Measurements from ENCODE around the gene ZNF710. TPM values are rescaled to one million over a fixed set of nuclear protein-coding genes. Genes with fewer than 3 reads are reported as not detected.
A peak's percentile ranks its signal among the peaks of the same experiment; 100 is the strongest.

Gene ZNF710
- total RNA-seq, 2 donors from 2014 or later: 13.2 to 28.1 TPM

- no peak for ATAC-seq
- DNase-seq (ENCODE audit: low spot score in 2 of 2): no peak
- no peaks in the 10 kb centered on the region for H3K9me3 Mint-ChIP-seq
- H3K27ac Mint-ChIP-seq: peak overlapping the region; percentile 38 to 58
- H3K36me3 Mint-ChIP-seq: no peaks in the 10 kb centered on the region
These were observed 53.5 kb downstream of the ZNF710 start for GRCh38 chr15:90054618-90055097.

DNA sequence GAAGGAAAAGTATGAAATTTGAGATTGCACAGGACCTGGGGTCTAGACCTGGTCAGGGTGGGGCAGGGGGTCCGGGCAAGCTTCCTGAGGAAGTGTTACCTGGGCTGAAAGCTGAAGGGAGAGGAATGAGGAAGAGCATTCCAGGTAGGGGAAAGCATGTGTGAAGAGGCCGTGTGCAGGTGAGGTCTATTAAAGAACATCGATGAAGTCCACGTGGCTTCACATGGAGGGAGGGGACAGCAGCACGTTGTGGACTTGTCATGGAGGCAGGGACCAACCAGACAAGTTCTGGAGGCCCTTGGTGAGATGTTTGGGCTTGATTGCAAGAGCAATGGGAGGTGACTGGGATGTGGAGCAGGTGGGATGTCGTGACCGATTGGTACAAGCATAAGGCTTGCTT lies 54.1 kb downstream of the ZNF710 start:
- Mint-ChIP-seq H3K36me3 (no peaks in the 10 kb centered on the region), H3K9me3 (no peaks in the 10 kb centered on the region), H3K27ac (no peak overlapping the region)
- DNase-seq (ENCODE audit: low spot score in 2 of 2) (no peak), ATAC-seq (no peak)

- H3K36me3 Mint-ChIP-seq: no peaks in the 10 kb centered on the region
- H3K27ac Mint-ChIP-seq: no peak overlapping the region
- H3K9me3 Mint-ChIP-seq: no peaks in the 10 kb centered on the region
- ATAC-seq (no peak), DNase-seq (ENCODE audit: low spot score in 2 of 2) (no peak)
These were observed 55.4 kb downstream of the ZNF710 start for GRCh38 chr15:90056529-90056928.

GRCh38 chr15:90058308-90058707 lies 57.2 kb downstream of the ZNF710 start:
- no peaks in the 10 kb centered on the region for H3K36me3 Mint-ChIP-seq
- no peak for DNase-seq (ENCODE audit: low spot score in 2 of 2)

DNA sequence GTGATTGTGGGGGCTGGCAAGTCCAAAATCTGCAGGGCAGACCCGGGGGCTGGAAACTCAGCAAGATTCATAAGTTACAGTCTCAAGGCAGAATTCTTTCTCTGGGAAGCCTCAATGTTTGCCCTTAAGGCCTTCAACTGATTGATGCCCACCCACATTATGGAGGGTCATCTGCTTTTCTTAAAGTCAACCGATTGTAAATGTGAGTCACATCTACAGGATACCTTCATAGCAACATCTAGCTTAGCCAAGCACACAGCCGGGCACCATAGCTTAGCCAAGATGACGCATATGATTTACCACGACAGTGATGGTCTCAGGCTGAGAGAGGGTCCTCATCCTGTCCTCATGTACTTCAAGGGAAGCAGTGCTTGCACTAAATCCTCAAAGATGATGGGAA lies 57.7 kb downstream of the ZNF710 start:
- Mint-ChIP-seq H3K9me3 (no peaks in the 10 kb centered on the region), H3K36me3 (no peaks in the 10 kb centered on the region), H3K27ac (peak overlapping the region; percentile 91 to 94)
- ATAC-seq (no peak), DNase-seq (ENCODE audit: low spot score in 2 of 2) (no peak)

More at GRCh38 chr15:90058308-90058707, 57.2 kb downstream of the ZNF710 start:
- H3K9me3 Mint-ChIP-seq: no peaks in the 10 kb centered on the region
- ATAC-seq: peak in 1 of 2 donors; percentile 27
- no peak overlapping the region for H3K27ac Mint-ChIP-seq

- no peaks in the 10 kb centered on the region for H3K36me3 Mint-ChIP-seq
- no peaks in the 10 kb centered on the region for H3K9me3 Mint-ChIP-seq
- DNase-seq (ENCODE audit: low spot score in 2 of 2) (peak; percentile 74 to 86), ATAC-seq (peak; percentile 94 to 97)
- H3K27ac Mint-ChIP-seq: peak overlapping the region; percentile 91 to 94
These were observed 58.3 kb downstream of the ZNF710 start for GRCh38 chr15:90059208-90059985.

GRCh38 chr15:90060797-90061196 lies 59.7 kb downstream of the ZNF710 start:
- DNase-seq (ENCODE audit: low spot score in 2 of 2) (no peak), ATAC-seq (no peak)
- Mint-ChIP-seq H3K27ac (peak overlapping the region in 1 of 2 donors; percentile 84), H3K9me3 (no peaks in the 10 kb centered on the region), H3K36me3 (no peaks in the 10 kb centered on the region)

DNA sequence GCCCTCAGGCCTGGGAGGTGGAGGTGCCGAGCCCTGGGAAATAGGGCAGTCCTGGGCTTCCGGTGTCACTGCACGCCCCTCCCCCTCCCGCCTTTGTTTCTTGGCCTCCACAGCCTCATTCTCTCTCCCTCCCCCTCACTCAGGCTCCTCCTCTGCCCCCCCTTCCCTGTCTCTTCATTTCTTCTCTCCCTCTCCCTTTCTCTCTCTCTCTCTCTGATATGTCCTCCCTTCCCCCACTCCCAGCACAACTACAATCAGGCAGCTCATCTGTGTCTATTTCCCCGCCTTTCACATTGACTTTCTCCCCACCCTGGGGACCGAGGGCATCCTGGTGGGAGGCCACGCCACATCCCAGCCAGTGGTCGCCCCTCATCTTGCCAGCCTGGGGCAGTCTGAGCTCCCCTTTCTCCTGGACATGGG lies 60.9 kb downstream of the ZNF710 start:
- Mint-ChIP-seq H3K9me3 (no peaks in the 10 kb centered on the region), H3K36me3 (no peaks in the 10 kb centered on the region), H3K27ac (peak overlapping the region; percentile 56 to 81)
- no peak for ATAC-seq
- no peak for DNase-seq (ENCODE audit: low spot score in 2 of 2)

- no peaks in the 10 kb centered on the region for H3K9me3 Mint-ChIP-seq
- DNase-seq (ENCODE audit: low spot score in 2 of 2) (no peak), ATAC-seq (no peak)
- H3K27ac Mint-ChIP-seq: peak overlapping the region; percentile 56 to 81
- H3K36me3 Mint-ChIP-seq: no peaks in the 10 kb centered on the region
These were observed 61.4 kb downstream of the ZNF710 start for GRCh38 chr15:90062462-90062932.

DNA sequence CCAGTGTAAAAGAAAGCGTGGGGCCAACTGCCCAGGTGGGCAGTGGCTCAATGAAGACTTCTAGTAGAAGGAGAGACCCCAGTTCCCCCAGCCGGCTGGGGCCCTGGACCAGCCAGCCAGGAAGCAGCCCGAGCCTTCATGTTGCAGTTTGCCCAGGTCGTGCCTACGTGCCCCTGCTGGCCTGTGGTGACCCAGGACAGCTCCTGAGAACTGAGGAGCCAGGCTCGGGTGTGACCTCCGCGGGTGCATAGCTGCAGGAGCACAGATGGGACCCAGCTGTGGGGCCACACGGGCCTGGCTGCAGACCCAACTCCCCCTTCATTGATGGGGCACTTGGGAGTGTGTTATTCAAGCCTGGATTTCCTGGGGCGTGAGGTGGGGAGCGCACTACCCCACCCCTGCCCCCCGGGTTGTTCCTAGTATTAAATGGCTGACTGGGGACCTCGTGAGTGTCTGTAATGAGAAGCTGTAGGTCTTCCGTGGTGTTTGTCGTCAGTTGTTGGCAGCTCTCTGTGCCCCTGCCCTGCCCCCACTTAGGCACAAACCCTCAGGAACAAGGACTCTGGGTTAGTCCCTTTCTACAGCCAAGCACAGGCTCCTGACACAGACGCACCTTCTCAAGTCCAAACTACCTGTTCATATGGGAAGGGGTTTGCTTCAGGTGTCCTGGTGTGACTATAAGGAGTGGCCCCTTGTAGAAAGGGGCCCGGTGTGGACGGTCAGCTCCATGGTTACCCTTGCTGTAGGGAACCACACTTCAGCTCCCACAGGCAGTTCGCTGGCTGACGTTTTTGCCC lies 62.0 kb downstream of the ZNF710 start:
- no peaks in the 10 kb centered on the region for H3K36me3 Mint-ChIP-seq
- no peaks in the 10 kb centered on the region for H3K9me3 Mint-ChIP-seq
- ATAC-seq (no peak), DNase-seq (ENCODE audit: low spot score in 2 of 2) (no peak)
- H3K27ac Mint-ChIP-seq: no peak overlapping the region

DNA sequence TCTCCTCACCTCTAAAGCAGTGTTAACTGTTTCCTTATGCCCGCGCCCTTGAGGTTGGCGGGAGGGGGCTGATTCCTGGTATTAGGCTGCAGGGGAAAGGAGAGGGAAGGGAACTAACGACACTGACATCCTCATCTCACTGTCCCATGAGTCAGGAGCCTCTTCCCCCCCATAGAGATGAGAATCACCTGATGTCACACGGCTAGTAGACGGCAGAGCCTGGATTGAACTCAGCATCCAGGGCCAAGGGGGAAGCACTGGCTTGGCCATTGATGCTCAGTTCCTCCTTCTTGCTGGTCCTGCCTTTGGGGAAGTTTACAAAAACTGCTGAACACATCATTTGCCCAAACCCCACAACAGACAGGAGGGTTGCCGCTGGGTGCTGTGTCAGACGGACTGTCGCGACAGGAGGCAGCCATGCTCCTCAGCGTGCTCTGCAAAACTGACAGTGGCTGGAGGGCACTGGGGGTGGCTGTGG lies 62.7 kb downstream of the ZNF710 start:
- Mint-ChIP-seq H3K36me3 (no peaks in the 10 kb centered on the region), H3K27ac (no peak overlapping the region), H3K9me3 (no peaks in the 10 kb centered on the region)
- no peak for ATAC-seq
- DNase-seq (ENCODE audit: low spot score in 2 of 2): no peak

GRCh38 chr15:90064911-90065681 lies 64.0 kb downstream of the ZNF710 start:
- peak overlapping the region in 1 of 2 donors; percentile 60 for H3K27ac Mint-ChIP-seq

GRCh38 chr15:90065682-90066049 lies 64.5 kb downstream of the ZNF710 start:
- no peak for ATAC-seq
- peak overlapping the region in 1 of 2 donors; percentile 60 for H3K27ac Mint-ChIP-seq
- H3K9me3 Mint-ChIP-seq: no peaks in the 10 kb centered on the region
- no peak for DNase-seq (ENCODE audit: low spot score in 2 of 2)
- H3K36me3 Mint-ChIP-seq: no peaks in the 10 kb centered on the region

More at GRCh38 chr15:90064911-90065681, 64.0 kb downstream of the ZNF710 start:
- Mint-ChIP-seq H3K9me3 (no peaks in the 10 kb centered on the region), H3K36me3 (no peaks in the 10 kb centered on the region)
- DNase-seq (ENCODE audit: low spot score in 2 of 2) (no peak), ATAC-seq (no peak)

DNA sequence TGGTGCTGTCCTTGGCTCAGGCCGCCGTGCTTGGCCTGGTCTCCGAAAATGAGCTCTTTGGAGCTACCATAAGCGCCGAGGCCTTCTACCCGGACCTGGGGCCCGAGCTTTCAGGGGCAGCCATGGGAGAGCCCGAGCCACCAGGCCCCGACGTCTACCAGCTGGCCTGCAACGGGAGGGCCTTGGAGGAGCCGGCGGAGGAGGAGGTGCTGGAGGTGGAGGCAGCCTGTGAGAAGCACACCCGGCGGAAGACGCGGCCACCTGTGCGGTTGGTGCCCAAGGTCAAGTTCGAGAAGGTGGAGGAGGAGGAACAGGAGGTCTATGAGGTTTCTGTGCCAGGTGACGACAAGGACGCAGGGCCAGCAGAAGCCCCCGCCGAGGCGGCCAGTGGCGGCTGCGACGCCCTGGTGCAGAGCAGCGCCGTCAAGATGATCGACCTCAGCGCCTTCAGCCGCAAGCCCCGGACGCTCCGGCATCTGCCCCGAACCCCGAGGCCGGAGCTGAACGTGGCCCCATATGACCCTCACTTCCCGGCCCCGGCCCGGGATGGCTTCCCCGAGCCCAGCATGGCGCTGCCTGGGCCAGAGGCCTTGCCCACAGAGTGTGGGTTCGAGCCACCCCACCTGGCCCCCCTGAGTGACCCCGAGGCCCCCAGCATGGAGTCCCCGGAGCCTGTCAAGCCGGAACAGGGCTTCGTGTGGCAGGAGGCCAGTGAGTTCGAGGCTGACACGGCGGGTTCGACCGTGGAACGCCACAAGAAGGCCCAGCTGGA lies 66.2 kb downstream of the ZNF710 start:
- ATAC-seq (no peak), DNase-seq (ENCODE audit: low spot score in 2 of 2) (no peak)
- Mint-ChIP-seq H3K27ac (no peak overlapping the region), H3K9me3 (no peaks in the 10 kb centered on the region), H3K36me3 (no peaks in the 10 kb centered on the region)

DNA sequence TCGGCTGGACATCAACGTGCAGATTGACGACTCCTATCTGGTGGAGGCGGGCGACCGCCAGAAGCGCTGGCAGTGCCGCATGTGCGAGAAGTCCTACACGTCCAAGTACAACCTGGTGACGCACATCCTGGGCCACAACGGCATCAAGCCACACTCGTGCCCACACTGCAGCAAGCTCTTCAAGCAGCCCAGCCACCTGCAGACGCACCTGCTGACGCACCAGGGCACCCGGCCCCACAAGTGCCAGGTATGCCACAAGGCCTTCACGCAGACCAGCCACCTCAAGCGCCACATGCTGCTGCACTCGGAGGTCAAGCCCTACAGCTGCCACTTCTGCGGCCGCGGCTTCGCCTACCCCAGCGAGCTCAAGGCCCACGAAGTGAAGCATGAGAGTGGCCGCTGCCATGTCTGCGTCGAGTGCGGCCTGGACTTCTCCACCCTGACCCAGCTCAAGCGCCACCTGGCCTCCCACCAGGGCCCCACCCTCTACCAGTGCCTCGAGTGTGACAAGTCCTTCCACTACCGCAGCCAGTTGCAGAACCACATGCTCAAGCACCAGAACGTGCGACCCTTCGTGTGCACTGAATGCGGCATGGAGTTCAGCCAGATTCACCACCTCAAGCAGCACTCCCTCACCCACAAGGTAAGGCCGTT lies 67.0 kb downstream of the ZNF710 start:
- H3K9me3 Mint-ChIP-seq: no peaks in the 10 kb centered on the region
- ATAC-seq (no peak), DNase-seq (ENCODE audit: low spot score in 2 of 2) (no peak)
- no peaks in the 10 kb centered on the region for H3K36me3 Mint-ChIP-seq
- H3K27ac Mint-ChIP-seq: peak overlapping the region in 1 of 2 donors; percentile 9

Data from activated naive CD4-positive, alpha-beta T cell treated with anti-CD3 and anti-CD28 coated beads, Interleukin-2, amount 50 U/mL, for 72 hours (primary cell).